Upper lobe of right lung (tissue), 1 donor: ENCODE results near the gene ESYT2. TPM values are rescaled to one million over a fixed set of nuclear protein-coding genes. Genes with fewer than 3 reads are reported as not detected.
"Not testable (repeated sequence)": the region's sequence is repeated elsewhere in the genome, so short reads cannot be mapped to it uniquely, and the experiment has no call there.

ENCODE experiments used
- ATAC-seq: fragments of 200-7000 bp; cut with Tn5 transposase; one replicate; pipeline ENCODE4 v1.9.1; 2020; ENCODE audit warnings: mild to moderate bottlenecking, moderate library complexity
- DNase-seq: peaks from one replicate; pipeline ENCODE4 v3.0.0-alpha.2; 2020
- H3K27ac ChIP-seq: fragments of 200-600 bp; one replicate; pipeline ENCODE4 v1.8.0; 2022
- H3K27me3 ChIP-seq: fragments of 200-600 bp; one replicate; pipeline ENCODE4 v1.8.0; 2022; ENCODE audit warnings: mild to moderate bottlenecking
- H3K36me3 ChIP-seq: fragments of 200-600 bp; one replicate; pipeline ENCODE4 v1.8.0; 2022
- H3K4me1 ChIP-seq: fragments of 200-600 bp; one replicate; pipeline ENCODE4 v1.8.0; 2022
- H3K4me3 ChIP-seq: fragments of 200-600 bp; one replicate; pipeline ENCODE4 v1.8.0; 2022; ENCODE audit warnings: mild to moderate bottlenecking
- H3K9me3 ChIP-seq: fragments of 200-600 bp; one replicate; pipeline ENCODE4 v1.8.0; 2022
- CTCF ChIP-seq: fragments of 200-600 bp; IDR thresholded peaks from one replicate; pipeline ENCODE4 v1.8.0; 2022; ENCODE audit warnings: antibody characterized with exemption
- intact Hi-C: fragments of 100-400 bp; cut with DNase I; formaldehyde crosslinking; loops from one replicate; pipeline ENCODE4 v1.11.0; 2022
- total RNA-seq: library from RNA; stranded (reverse); fragmentation: NEBNext Ultra II Directional; extraction: Animal tissue kit (Norgen Biotek cat#: 25700); gene quantifications from one replicate; pipeline ENCODE4 v1.2.1, GENCODE V29; 2021
- donor health status: DM: no; HTN: yes; CAD: no; lungs with severe emphysema.

Gene ESYT2
- total RNA-seq, 1 donor from 2014 or later, result 63.1 TPM

- intact Hi-C loops, result no loop called here
- no peak for TF ChIP-seq CTCF
Observed at GRCh38 chr7:158702944-158703343, 126.4 kb downstream of the ESYT2 start.

GRCh38 chr7:158702196-158702595 lies 127.1 kb downstream of the ESYT2 start:
- Histone ChIP-seq H3K27me3 (no peaks in the 10 kb centered on the region), H3K4me3 (no peak overlapping the region), H3K4me1 (peaks cover 7% of the 10 kb centered on the region), H3K27ac (no peak overlapping the region), H3K36me3 (no peaks in the 10 kb centered on the region), H3K9me3 (no peaks in the 10 kb centered on the region)
- DNase-seq, result no peak
- no peak for TF ChIP-seq CTCF
- intact Hi-C loops, result no loop called here
- ATAC-seq, result no peak

More at GRCh38 chr7:158702944-158703343, 126.4 kb downstream of the ESYT2 start:
- Histone ChIP-seq H3K4me3 (no peak overlapping the region), H3K27me3 (no peaks in the 10 kb centered on the region), H3K4me1 (peaks cover 7% of the 10 kb centered on the region), H3K36me3 (no peaks in the 10 kb centered on the region), H3K27ac (no peak overlapping the region), H3K9me3 (no peaks in the 10 kb centered on the region)
- ATAC-seq (no peak), DNase-seq (no peak)

- Histone ChIP-seq H3K9me3 (no peaks in the 10 kb centered on the region), H3K4me3 (no peak overlapping the region), H3K4me1 (no peaks in the 10 kb centered on the region), H3K36me3 (no peaks in the 10 kb centered on the region), H3K27me3 (no peaks in the 10 kb centered on the region), H3K27ac (no peak overlapping the region)
- DNase-seq, result no peak
- no peak for TF ChIP-seq CTCF
- ATAC-seq, result no peak
- intact Hi-C loops, result no loop called here
Observed at GRCh38 chr7:158700008-158700407, 129.3 kb downstream of the ESYT2 start.

GRCh38 chr7:158699341-158699740 lies 130.0 kb downstream of the ESYT2 start:
- DNase-seq (no peak), ATAC-seq (no peak)
- Histone ChIP-seq H3K4me3 (no peak overlapping the region), H3K9me3 (no peaks in the 10 kb centered on the region), H3K27ac (no peak overlapping the region), H3K4me1 (no peaks in the 10 kb centered on the region), H3K36me3 (no peaks in the 10 kb centered on the region), H3K27me3 (no peaks in the 10 kb centered on the region)
- intact Hi-C loops, result no loop called here
- TF ChIP-seq CTCF, result no peak

- TF ChIP-seq CTCF, result no peak
Observed at GRCh38 chr7:158698657-158699195, 130.6 kb downstream of the ESYT2 start.

GRCh38 chr7:158697597-158697996 lies 131.7 kb downstream of the ESYT2 start:
- DNase-seq, H3K4me3 ChIP-seq, H3K4me1 ChIP-seq, ATAC-seq, H3K27me3 ChIP-seq, H3K27ac ChIP-seq, intact Hi-C loops, H3K36me3 ChIP-seq, H3K9me3 ChIP-seq: not testable (repeated sequence)

More at GRCh38 chr7:158698657-158699195, 130.6 kb downstream of the ESYT2 start:
- DNase-seq (no peak), ATAC-seq (no peak)
- Histone ChIP-seq H3K4me1 (no peaks in the 10 kb centered on the region), H3K27ac (no peak overlapping the region), H3K9me3 (no peaks in the 10 kb centered on the region), H3K36me3 (no peaks in the 10 kb centered on the region), H3K27me3 (no peaks in the 10 kb centered on the region), H3K4me3 (no peak overlapping the region)
- intact Hi-C loops, result no loop called here
